ENCODE data around the gene ERBB4.

- no peak for TF ChIP-seq CTCF (IDR thresholded peaks at IDR 0.05)
- TF ChIP-seq POLR2A (IDR thresholded peaks at IDR 0.05): no peak
- no peak for TF ChIP-seq EP300 (IDR thresholded peaks at IDR 0.05)
These were observed 692.6 kb downstream of the ERBB4 start for GRCh38 chr2:211846036-211846400.
